ENCODE measurements around the gene TBC1D22A.

TBC1D22A gene

GRCh38 chr22:46887978-46888377, 125.5 kb downstream of the TBC1D22A start:
- no peak for DNase-seq (ENCODE audit: low spot score)

GRCh38 chr22:46890819-46891218, 128.4 kb downstream of the TBC1D22A start:
- DNase-seq (ENCODE audit: low spot score), result no peak

GRCh38 chr22:46891382-46891951, 129.0 kb downstream of the TBC1D22A start:
- no peak for DNase-seq (ENCODE audit: low spot score)

- no peak for DNase-seq (ENCODE audit: low spot score)
Measured at GRCh38 chr22:46892866-46893265, 130.4 kb downstream of the TBC1D22A start.

GRCh38 chr22:46893281-46894020, 131.0 kb downstream of the TBC1D22A start:
- DNase-seq (ENCODE audit: low spot score), result no peak

- peak; percentile 11 for DNase-seq (ENCODE audit: low spot score)
Measured at GRCh38 chr22:46894081-46894671, 131.7 kb downstream of the TBC1D22A start.

- no peak for DNase-seq (ENCODE audit: low spot score)
Measured at GRCh38 chr22:46894851-46895640, 132.6 kb downstream of the TBC1D22A start.

GRCh38 chr22:46895753-46896152, 133.3 kb downstream of the TBC1D22A start:
- DNase-seq (ENCODE audit: low spot score), result no peak

GRCh38 chr22:46896166-46896565, 133.7 kb downstream of the TBC1D22A start:
- DNase-seq (ENCODE audit: low spot score), result no peak

GRCh38 chr22:46896568-46897245, 134.3 kb downstream of the TBC1D22A start:
- DNase-seq (ENCODE audit: low spot score), result no peak

GRCh38 chr22:46897246-46897623, 134.8 kb downstream of the TBC1D22A start:
- DNase-seq (ENCODE audit: low spot score), result no peak

- DNase-seq (ENCODE audit: low spot score), result no peak
Measured at GRCh38 chr22:46900549-46900948, 138.1 kb downstream of the TBC1D22A start.

GRCh38 chr22:46902436-46902835, 140.0 kb downstream of the TBC1D22A start:
- no peak for DNase-seq (ENCODE audit: low spot score)

- DNase-seq (ENCODE audit: low spot score), result no peak
Measured at GRCh38 chr22:46902998-46903916, 140.8 kb downstream of the TBC1D22A start.

- no peak for DNase-seq (ENCODE audit: low spot score)
Measured at GRCh38 chr22:46905415-46905814, 143.0 kb downstream of the TBC1D22A start.

GRCh38 chr22:46905834-46906233, 143.4 kb downstream of the TBC1D22A start:
- DNase-seq (ENCODE audit: low spot score), result no peak

- DNase-seq (ENCODE audit: low spot score), result no peak
Measured at GRCh38 chr22:46906326-46907045, 144.0 kb downstream of the TBC1D22A start.

GRCh38 chr22:46907241-46908215, 145.1 kb downstream of the TBC1D22A start:
- DNase-seq (ENCODE audit: low spot score), result no peak

GRCh38 chr22:46908641-46909107, 146.2 kb downstream of the TBC1D22A start:
- no peak for DNase-seq (ENCODE audit: low spot score)

Measured in putamen (tissue), 1 donor.